A673 (cell line): Measurements from ENCODE around the gene KRTAP6-3. TPM values are rescaled to one million over a fixed set of nuclear protein-coding genes. Genes with fewer than 3 reads are reported as not detected.

ENCODE experiments used
- BruUV-seq: library from RNA; stranded (reverse); fragments of 400-500 nt; replicated peaks from 2 replicates; lab custom pipeline; 2021; lab: Mats Ljungman, UMichigan
- CTCF ChIA-PET: fragments of 300-600 bp; sonication (Branson Sonifier 250); formaldehyde crosslinking; loops from one replicate; lab custom pipeline; 2022; ENCODE audit warnings: antibody characterized with exemption; lab: Charles Lee
- POLR2A ChIA-PET: fragments of 300-600 bp; sonication (Branson Sonifier 250); formaldehyde crosslinking; loops from one replicate; lab custom pipeline; 2022; ENCODE audit warnings: antibody characterized with exemption; ENCODE audit not compliant: low non-redundant PET; lab: Charles Lee
- DNase-seq: peaks from one replicate; pipeline ENCODE4 v3.0.0-alpha.2; 2015; ENCODE audit warnings: low spot score
- H3K27ac ChIP-seq: fragments of 200-600 bp; sonication (generic); 2 replicates; pipeline ENCODE4 v1.5.1; 2016; ENCODE audit warnings: mixed run types, low read depth, mild to moderate bottlenecking, mixed read lengths, antibody characterized with exemption, low read length; ENCODE audit not compliant: poor library complexity, severe bottlenecking
- H3K27me3 ChIP-seq: fragments of 200-600 bp; sonication (generic); replicated peaks from 2 replicates; pipeline ENCODE4 v1.6.1; 2017; ENCODE audit warnings: mixed run types, low read depth, mild to moderate bottlenecking, mixed read lengths, antibody characterized with exemption, low read length; ENCODE audit not compliant: insufficient read depth, poor library complexity
- H3K36me3 ChIP-seq: fragments of 200-600 bp; sonication (generic); 2 replicates; pipeline ENCODE4 v1.6.1; 2016; ENCODE audit warnings: mixed run types, mild to moderate bottlenecking, mixed read lengths, antibody characterized with exemption, low read length; ENCODE audit not compliant: insufficient read depth, poor library complexity, severe bottlenecking
- H3K4me1 ChIP-seq: fragments of 200-600 bp; sonication (generic); 2 replicates; pipeline ENCODE4 v1.6.1; 2017; ENCODE audit warnings: mixed run types, mild to moderate bottlenecking, mixed read lengths, antibody characterized with exemption, low read length; ENCODE audit not compliant: insufficient read depth, poor library complexity, severe bottlenecking
- H3K4me3 ChIP-seq: fragments of 200-600 bp; sonication (generic); 2 replicates; pipeline ENCODE4 v1.5.1; 2016; ENCODE audit warnings: low read depth, mixed run types, mild to moderate bottlenecking, mixed read lengths, low read length; ENCODE audit not compliant: poor library complexity, severe bottlenecking
- H3K9me3 ChIP-seq: fragments of 200-600 bp; sonication (generic); 2 replicates; pipeline ENCODE4 v1.6.1; 2016; ENCODE audit warnings: mixed run types, low read depth, mild to moderate bottlenecking, mixed read lengths, antibody characterized with exemption, low read length; ENCODE audit not compliant: poor library complexity, severe bottlenecking
- CTCF ChIP-seq: fragments of 300-800, 200-600 bp; sonication (generic); conservative IDR thresholded peaks from 2 replicates; pipeline ENCODE4 v1.5.1; 2017; ENCODE audit warnings: low read depth, mild to moderate bottlenecking, antibody characterized with exemption, low read length, moderate library complexity, mixed read lengths
- EZH2 ChIP-seq: fragments of 200-600 bp; sonication (generic); IDR thresholded peaks from 2 replicates; pipeline ENCODE4 v1.6.1; 2017; ENCODE audit warnings: borderline replicate concordance, low read depth, mild to moderate bottlenecking, mixed read lengths, antibody characterized with exemption, low read length; ENCODE audit not compliant: poor library complexity, severe bottlenecking
- intact Hi-C: fragments of 100-400 bp; cut with micrococcal nuclease; formaldehyde crosslinking; loops from one replicate; pipeline ENCODE4 v1.10.0; 2022; ENCODE audit not compliant: unreplicated experiment
- total RNA-seq: library from RNA; stranded (reverse); gene quantifications from 2 replicates; pipeline ENCODE4 v1.2.3, GENCODE V29; 2021

Gene KRTAP6-3
- total RNA-seq, 1 experiment from 2014 or later, result not detected

- no peak within 1 kb of the TSS for H3K27ac ChIP-seq
- H3K27me3 ChIP-seq, result no peaks in the 10 kb centered on the region
- H3K9me3 ChIP-seq, result peaks cover 10% of the 10 kb centered on the region
- intact Hi-C loops, result no loop called here
- no peaks in the 10 kb centered on the region for H3K36me3 ChIP-seq
- DNase-seq, result no peak
- no TSS peak for BruUV-seq
- H3K4me1 ChIP-seq, result no peaks in the 10 kb centered on the region
- no peak within 1 kb of the TSS for H3K4me3 ChIP-seq
- ChIA-PET POLR2A (no interaction called here), CTCF (no interaction called here)
- TF ChIP-seq EZH2 (no peak), CTCF (no peak)
These were observed 6.6 kb downstream of the KRTAP6-3 start, which contains the start of gene KRTAP6-2 for GRCh38 chr21:30598802-30599201. TSS of gene KRTAP6-2 (minus strand) at chr21:30598902. CDS start at chr21:30598874, 28 bp downstream.

GRCh38 chr21:30600787-30601186 lies 8.5 kb downstream of the KRTAP6-3 start, which contains the start of gene KRTAP22-1:
TSS of gene KRTAP22-1 (plus strand) at chr21:30601087.
- Histone ChIP-seq H3K27me3 (no peaks in the 10 kb centered on the region), H3K27ac (no peak within 1 kb of the TSS), H3K36me3 (no peaks in the 10 kb centered on the region), H3K4me1 (no peaks in the 10 kb centered on the region), H3K4me3 (no peak within 1 kb of the TSS), H3K9me3 (peaks cover 11% of the 10 kb centered on the region)
- no TSS peak for BruUV-seq
- ChIA-PET POLR2A (no interaction called here), CTCF (no interaction called here)
- TF ChIP-seq EZH2 (no peak), CTCF (no peak)
- intact Hi-C loops, result no loop called here
- DNase-seq, result no peak

- Histone ChIP-seq H3K36me3 (no peaks in the 10 kb centered on the region), H3K27ac (no peak overlapping the region), H3K9me3 (peaks cover 11% of the 10 kb centered on the region), H3K27me3 (no peaks in the 10 kb centered on the region), H3K4me1 (no peaks in the 10 kb centered on the region), H3K4me3 (no peak overlapping the region)
- TF ChIP-seq EZH2 (no peak), CTCF (no peak)
- POLR2A ChIA-PET, result no interaction called here
- no peak for DNase-seq
- CTCF ChIA-PET, result no interaction called here
- intact Hi-C loops, result no loop called here
- no TSS peak for BruUV-seq
These were observed 13.7 kb downstream of the KRTAP6-3 start for GRCh38 chr21:30605968-30606367.
